ENCODE data around the gene CLDN10. TPM values are rescaled to one million over a fixed set of nuclear protein-coding genes. Genes with fewer than 3 reads are reported as not detected.
"Not testable (repeated sequence)": the region's sequence is repeated elsewhere in the genome, so short reads cannot be mapped to it uniquely, and the experiment has no call there.

CLDN10 gene
- total RNA-seq, 1 experiment from 2014 or later: not detected

GRCh38 chr13:95536632-95537241 lies 15.8 kb upstream of the CLDN10 start:
- in situ Hi-C loops (cut with HindIII; ENCODE audit: low sequenced_read_pairs): no loop called here
- DNase-seq (ENCODE audit: low spot score): no peak

GRCh38 chr13:95540888-95541287 lies 11.6 kb upstream of the CLDN10 start:
- DNase-seq (ENCODE audit: low spot score): peak; percentile 9
- in situ Hi-C loops (cut with HindIII; ENCODE audit: low sequenced_read_pairs): no loop called here

DNA sequence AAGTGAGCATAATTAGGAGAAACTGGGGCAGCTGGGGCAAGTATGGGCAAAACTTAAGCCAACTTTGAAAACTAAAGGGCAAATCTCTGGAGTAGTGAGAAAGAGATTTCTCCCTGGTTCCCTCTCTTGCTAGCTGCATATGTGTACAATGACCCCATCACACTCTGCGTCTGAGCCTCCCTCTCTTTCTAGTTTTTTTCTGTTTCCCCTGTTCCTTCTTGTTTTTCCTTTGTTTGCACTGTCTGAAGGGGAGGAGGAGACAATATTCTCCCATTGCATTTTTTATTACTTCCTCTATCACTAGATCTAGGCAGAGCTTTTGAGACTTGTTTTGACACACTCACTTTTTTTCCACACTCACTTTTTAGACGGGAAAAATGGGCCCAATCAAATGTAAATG lies 11.2 kb upstream of the CLDN10 start:
- in situ Hi-C loops (cut with HindIII; ENCODE audit: low sequenced_read_pairs): no loop called here

DNA sequence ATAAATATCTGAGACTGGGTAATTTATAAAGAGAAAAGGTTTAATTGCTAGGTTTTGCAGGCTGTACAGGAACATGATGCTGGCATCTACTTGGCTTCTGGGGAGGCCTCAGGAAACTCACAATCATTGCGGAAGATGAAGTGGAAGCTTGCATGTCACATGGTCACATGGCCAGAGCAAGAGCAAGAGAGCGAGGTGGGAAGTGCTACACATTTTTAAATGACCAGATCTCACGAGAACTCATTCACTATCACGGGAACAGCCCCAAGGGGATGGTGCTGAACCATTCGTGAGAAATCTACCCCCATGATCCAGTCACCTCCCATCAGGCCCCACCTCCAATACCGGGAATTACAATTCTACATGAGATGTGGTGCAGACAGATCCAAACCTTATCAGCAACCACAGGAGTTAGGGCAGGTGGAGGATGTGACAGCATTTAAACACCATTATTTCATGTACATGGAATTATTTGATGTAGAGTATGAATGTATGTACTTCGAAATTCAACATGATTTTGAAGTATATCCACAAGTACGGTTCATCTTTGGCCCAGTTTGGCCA lies 10.5 kb upstream of the CLDN10 start:
- no peak for DNase-seq (ENCODE audit: low spot score)
- in situ Hi-C loops (cut with HindIII; ENCODE audit: low sequenced_read_pairs): no loop called here

More for the DNA sequence above, 11.2 kb upstream of the CLDN10 start:
- DNase-seq (ENCODE audit: low spot score): no peak

DNA sequence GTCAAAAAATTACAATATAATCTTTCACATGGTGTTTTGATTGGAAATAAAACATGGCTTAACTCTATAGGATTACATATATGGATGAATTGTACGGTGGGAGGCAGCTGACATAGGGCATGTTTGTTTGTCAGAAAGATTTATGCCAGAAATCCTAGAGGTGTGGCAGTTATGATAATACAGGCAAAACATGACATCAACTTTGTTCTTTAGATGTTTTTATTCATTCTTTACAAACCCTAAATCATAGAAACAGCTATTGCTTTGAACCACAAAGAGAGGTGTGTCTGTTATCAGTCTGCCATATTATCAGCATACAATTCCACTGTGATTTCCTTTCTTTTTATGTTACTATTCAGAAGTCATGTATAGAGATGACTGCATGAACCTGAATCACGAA lies 8.2 kb upstream of the CLDN10 start:
- no peak for DNase-seq (ENCODE audit: low spot score)
- in situ Hi-C loops (cut with HindIII; ENCODE audit: low sequenced_read_pairs): no loop called here

DNA sequence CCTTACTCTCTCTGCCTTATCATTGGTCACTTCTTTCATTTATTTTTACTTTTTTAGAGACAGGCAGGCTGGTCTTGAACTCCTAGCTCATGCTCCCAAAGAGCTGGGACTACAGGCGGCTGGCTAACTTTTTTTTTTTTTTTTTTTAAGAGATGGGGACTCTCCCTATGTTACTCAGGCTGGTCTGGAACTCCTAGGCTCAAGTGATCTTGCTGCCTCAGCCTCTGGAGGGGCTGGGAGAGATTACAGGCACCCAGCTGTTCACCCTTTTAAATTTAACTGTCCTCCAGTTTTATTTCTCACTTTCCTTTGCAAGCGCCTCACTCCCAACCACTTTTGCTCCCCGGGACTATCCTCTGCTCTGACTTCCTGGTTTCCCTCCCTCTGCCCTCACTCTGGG lies 5.6 kb upstream of the CLDN10 start:
- in situ Hi-C loops (cut with HindIII; ENCODE audit: low sequenced_read_pairs): no loop called here
- no peak for DNase-seq (ENCODE audit: low spot score)

GRCh38 chr13:95547531-95548167 lies 4.9 kb upstream of the CLDN10 start:
- in situ Hi-C loops (cut with HindIII; ENCODE audit: low sequenced_read_pairs): no loop called here
- DNase-seq (ENCODE audit: low spot score): no peak

- DNase-seq (ENCODE audit: low spot score): no peak
These were observed 347 bp upstream of the CLDN10 start for GRCh38 chr13:95552208-95552538.

DNA sequence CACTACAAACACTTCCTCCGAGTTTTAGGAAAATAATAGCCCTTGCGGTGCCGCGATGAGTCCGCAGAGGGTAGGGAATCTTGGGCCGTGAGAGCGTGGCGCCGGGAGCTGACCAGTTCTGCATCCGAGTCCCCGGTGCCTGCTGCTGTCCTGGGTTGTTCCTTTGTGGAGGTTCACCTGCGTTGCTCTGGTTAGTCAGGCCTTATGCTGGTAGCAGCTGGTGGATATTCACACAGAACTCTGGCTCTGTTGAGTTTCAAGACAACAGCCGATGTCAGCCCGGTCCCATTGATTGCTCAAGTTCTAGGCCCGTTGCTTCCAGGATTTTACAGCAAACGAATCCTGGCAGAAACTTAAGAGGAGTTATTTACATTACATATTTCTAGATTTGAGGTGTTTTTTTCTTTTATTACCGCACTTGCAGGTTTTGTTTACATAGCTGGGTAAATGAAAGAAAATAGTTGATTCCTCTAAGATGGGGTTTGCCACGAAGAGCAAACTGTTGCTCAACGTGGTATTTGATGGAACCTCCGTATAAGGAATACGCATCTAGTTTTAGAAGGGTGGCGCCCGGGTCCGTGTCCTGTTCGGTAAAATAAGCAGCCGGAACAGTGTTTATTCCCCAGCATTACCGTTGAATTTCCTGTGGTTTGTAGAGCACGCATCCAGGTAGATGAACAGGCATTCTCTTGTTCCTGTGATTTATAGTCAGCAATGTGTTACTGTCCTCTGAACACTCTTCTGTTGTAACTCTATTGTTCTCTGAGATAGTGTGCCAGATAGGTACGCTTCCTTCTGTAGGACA lies 1.3 kb downstream of the CLDN10 start:
- no peak for DNase-seq (ENCODE audit: low spot score)
- in situ Hi-C loops (cut with HindIII; ENCODE audit: low sequenced_read_pairs): no loop called here

More at GRCh38 chr13:95552208-95552538, 347 bp upstream of the CLDN10 start:
- in situ Hi-C loops (cut with HindIII; ENCODE audit: low sequenced_read_pairs): no loop called here

- DNase-seq (ENCODE audit: low spot score): no peak
- in situ Hi-C loops (cut with HindIII; ENCODE audit: low sequenced_read_pairs): no loop called here
These were observed 4.5 kb downstream of the CLDN10 start for GRCh38 chr13:95557013-95557412.

DNA sequence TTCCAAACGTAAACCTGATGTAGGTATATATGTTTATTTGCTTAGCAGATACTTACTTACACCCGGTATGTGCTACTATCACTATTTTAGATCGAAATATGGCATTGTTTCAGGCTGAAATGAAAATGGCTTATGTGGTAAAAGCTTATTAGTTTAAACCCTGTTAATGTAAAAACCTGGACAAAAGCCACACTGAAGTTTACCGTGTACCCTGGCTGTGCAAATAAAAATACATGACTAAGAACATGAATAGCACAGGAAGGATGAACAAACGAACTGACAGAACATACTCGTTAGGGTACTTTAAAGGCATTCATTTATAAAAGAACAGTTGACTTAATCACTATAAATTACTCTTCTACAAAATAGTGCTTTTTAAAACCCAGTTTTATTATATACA lies 6.6 kb downstream of the CLDN10 start:
- in situ Hi-C loops (cut with HindIII; ENCODE audit: low sequenced_read_pairs): no loop called here
- DNase-seq (ENCODE audit: low spot score): no peak

- in situ Hi-C loops (cut with HindIII; ENCODE audit: low sequenced_read_pairs): no loop called here
- no peak for DNase-seq (ENCODE audit: low spot score)
These were observed 7.9 kb downstream of the CLDN10 start for GRCh38 chr13:95560387-95560786.

- in situ Hi-C loops (cut with HindIII; ENCODE audit: low sequenced_read_pairs): no loop called here
- DNase-seq (ENCODE audit: low spot score): no peak
These were observed 11.6 kb downstream of the CLDN10 start for GRCh38 chr13:95564091-95564490.

DNA sequence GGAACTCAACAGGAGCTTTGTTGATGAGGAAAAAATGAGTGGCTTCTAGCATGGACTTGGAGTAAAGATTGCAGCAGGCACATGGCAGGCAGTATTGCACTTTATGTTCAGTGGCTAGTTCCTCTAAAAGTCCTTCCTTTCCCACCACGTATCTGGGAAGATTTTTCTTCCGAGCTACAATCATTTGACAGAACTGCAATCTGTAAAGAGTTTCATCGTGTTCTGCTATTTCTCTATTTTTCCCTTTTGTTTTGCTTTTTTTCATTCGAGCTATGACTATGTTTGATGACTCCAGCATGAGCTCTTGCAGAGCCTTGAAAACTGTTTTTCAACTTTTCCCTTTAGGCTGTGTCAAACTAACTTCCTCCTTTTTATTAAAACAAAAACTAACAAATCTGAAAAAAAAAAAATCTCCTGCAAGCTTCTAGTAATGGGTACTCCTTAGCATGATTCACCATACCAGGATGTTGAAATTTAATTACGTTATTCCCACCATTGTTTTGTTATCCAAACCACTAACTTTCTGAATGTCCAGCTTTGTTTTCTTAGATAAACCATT lies 12.3 kb downstream of the CLDN10 start:
- in situ Hi-C loops (cut with HindIII; ENCODE audit: low sequenced_read_pairs): no loop called here
- DNase-seq (ENCODE audit: low spot score): no peak

DNA sequence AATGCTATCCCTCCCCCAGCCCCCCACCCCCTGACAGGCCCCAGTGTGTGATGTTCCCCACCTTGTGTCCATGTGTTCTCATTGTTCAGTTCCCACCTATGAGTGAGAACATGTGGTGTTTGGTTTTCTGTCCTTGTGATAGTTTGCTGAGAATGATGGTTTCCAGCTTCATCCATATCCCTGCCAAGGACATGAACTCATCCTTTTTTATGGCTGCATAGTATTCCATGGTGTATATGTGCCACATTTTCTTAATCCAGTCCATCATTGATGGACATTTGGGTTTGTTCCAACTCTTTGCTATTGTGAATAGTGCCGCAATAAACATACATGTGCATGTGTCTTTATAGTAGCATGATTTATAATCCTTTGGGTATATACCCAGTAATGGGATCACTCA lies 13.2 kb downstream of the CLDN10 start:
- in situ Hi-C loops (cut with HindIII; ENCODE audit: low sequenced_read_pairs); DNase-seq (ENCODE audit: low spot score): not testable (repeated sequence)

DNA sequence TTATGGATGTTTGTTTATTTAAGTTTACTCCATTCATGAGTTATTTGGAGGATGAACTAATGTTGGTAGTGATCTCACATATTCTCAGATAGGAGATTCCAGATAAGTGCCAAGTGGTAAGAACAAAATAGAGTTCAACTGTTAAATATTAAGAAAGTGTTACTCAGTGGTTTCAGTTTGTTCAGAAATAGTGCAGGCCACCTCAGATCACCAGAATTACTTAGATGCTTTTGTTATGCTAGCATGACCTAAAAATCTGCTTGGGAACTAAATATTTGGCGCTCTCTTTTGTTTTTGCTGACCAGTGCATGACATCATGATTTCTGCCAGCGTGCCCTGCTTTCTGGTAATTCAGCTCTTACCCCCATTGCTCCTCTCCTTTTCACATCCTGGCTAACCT lies 15.6 kb downstream of the CLDN10 start:
- no peak for DNase-seq (ENCODE audit: low spot score)
- in situ Hi-C loops (cut with HindIII; ENCODE audit: low sequenced_read_pairs): no loop called here

DNA sequence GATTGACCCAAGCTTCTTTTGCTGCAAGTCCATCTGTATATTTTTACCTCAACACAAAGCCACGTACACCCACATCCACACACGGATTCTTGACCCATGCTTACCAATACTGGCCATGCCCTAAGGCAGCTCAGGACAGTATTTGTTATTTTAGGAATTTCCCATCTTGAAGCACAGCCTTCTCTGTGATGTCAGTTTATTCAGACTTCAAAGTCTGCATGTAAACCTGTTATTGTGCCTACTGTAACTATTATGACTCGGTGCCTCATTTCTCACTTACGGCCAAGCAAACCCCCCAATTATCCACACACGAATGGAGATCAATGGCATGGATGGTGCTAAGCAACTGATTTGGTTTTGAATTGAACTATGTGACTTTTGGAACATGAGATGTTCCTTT lies 17.5 kb downstream of the CLDN10 start:
- in situ Hi-C loops (cut with HindIII; ENCODE audit: low sequenced_read_pairs): no loop called here
- DNase-seq (ENCODE audit: low spot score): no peak

- no peak for DNase-seq (ENCODE audit: low spot score)
- in situ Hi-C loops (cut with HindIII; ENCODE audit: low sequenced_read_pairs): no loop called here
These were observed 19.4 kb downstream of the CLDN10 start for GRCh38 chr13:95571941-95572340.

- DNase-seq (ENCODE audit: low spot score): no peak
- in situ Hi-C loops (cut with HindIII; ENCODE audit: low sequenced_read_pairs): no loop called here
These were observed 20.7 kb downstream of the CLDN10 start for GRCh38 chr13:95573221-95573620.

- DNase-seq (ENCODE audit: low spot score): no peak
- in situ Hi-C loops (cut with HindIII; ENCODE audit: low sequenced_read_pairs): no loop called here
These were observed 26.8 kb downstream of the CLDN10 start for GRCh38 chr13:95579303-95579702.
